Activated naive CD4-positive, alpha-beta T cell treated with anti-CD3 and anti-CD28 coated beads for 36 hours (primary cell): ENCODE data around the gene MSGN1. TPM values are rescaled to one million over a fixed set of nuclear protein-coding genes. Genes with fewer than 3 reads are reported as not detected.

Experiments
- CTCF ChIA-PET: fragments of 350-600 bp; sonication (Branson Sonifier 250); formaldehyde crosslinking; loops from one replicate; lab custom pipeline; 2021; ENCODE audit warnings: antibody characterized with exemption; lab: Charles Lee
- DNase-seq: peaks from one replicate; pipeline ENCODE4 v3.0.0-alpha.2; 2020
- H3K27ac Mint-ChIP-seq: one replicate; pipeline ENCODE4 v1.8.0; 2021; ENCODE audit warnings: mild to moderate bottlenecking, mixed read lengths
- H3K27me3 Mint-ChIP-seq: one replicate; pipeline ENCODE4 v1.8.0; 2021; ENCODE audit warnings: low read depth, mixed read lengths
- H3K36me3 Mint-ChIP-seq: one replicate; pipeline ENCODE4 v1.8.0; 2021; ENCODE audit warnings: low read depth, mixed read lengths
- H3K4me1 Mint-ChIP-seq: one replicate; pipeline ENCODE4 v1.8.0; 2021; ENCODE audit warnings: low read depth, mixed read lengths
- H3K4me3 Mint-ChIP-seq: one replicate; pipeline ENCODE4 v1.8.0; 2021; ENCODE audit warnings: mild to moderate bottlenecking, moderate library complexity, mixed read lengths
- H3K9me3 Mint-ChIP-seq: one replicate; pipeline ENCODE4 v1.8.0; 2021; ENCODE audit warnings: mixed read lengths
- intact Hi-C: fragments of 100-400 bp; cut with micrococcal nuclease; formaldehyde crosslinking; loops from one replicate; pipeline ENCODE4 v1.15.1; 2023
- total RNA-seq, 2 experiments: library from RNA; stranded (reverse); gene quantifications; one replicate each; pipeline ENCODE4 v1.2.3, GENCODE V29; 2021

The MSGN1 gene
- total RNA-seq, 2 experiments from 2014 or later, result not detected

- Mint-ChIP-seq H3K36me3 (no peaks in the 10 kb centered on the region), H3K27ac (no peak overlapping the region), H3K4me1 (no peaks in the 10 kb centered on the region), H3K9me3 (no peaks in the 10 kb centered on the region), H3K27me3 (peaks cover 36% of the 10 kb centered on the region), H3K4me3 (no peak overlapping the region)
- no peak for DNase-seq
- intact Hi-C loops, result no loop called here
- CTCF ChIA-PET, result no interaction called here
Measured at GRCh38 chr2:17793803-17794354, 22.4 kb upstream of the MSGN1 start.

GRCh38 chr2:17795309-17795708 lies 21.0 kb upstream of the MSGN1 start:
- H3K9me3 Mint-ChIP-seq, result no peaks in the 10 kb centered on the region
- CTCF ChIA-PET, result interaction anchor here (1.1 kb wide), 1 partner anchor 75 kb away, joined by 3 read pairs; no protein-coding TSS in a partner anchor
- intact Hi-C loops, result no loop called here
- peaks cover 41% of the 10 kb centered on the region for H3K27me3 Mint-ChIP-seq
- no peak overlapping the region for H3K27ac Mint-ChIP-seq
- H3K36me3 Mint-ChIP-seq, result no peaks in the 10 kb centered on the region
- no peaks in the 10 kb centered on the region for H3K4me1 Mint-ChIP-seq
- H3K4me3 Mint-ChIP-seq, result no peak overlapping the region
- no peak for DNase-seq

GRCh38 chr2:17798338-17798737 lies 17.9 kb upstream of the MSGN1 start:
- Mint-ChIP-seq H3K36me3 (no peaks in the 10 kb centered on the region), H3K4me1 (no peaks in the 10 kb centered on the region), H3K9me3 (no peaks in the 10 kb centered on the region), H3K4me3 (no peak overlapping the region), H3K27ac (no peak overlapping the region), H3K27me3 (peaks cover 22% of the 10 kb centered on the region)
- intact Hi-C loops, result no loop called here
- CTCF ChIA-PET, result interaction anchor here (0.6 kb wide), 1 partner anchor 100 kb away, joined by 3 read pairs; no protein-coding TSS in a partner anchor
- no peak for DNase-seq

- CTCF ChIA-PET, result interaction anchor here (0.6 kb wide), 1 partner anchor 98 kb away, joined by 3 read pairs; no protein-coding TSS in a partner anchor
- Mint-ChIP-seq H3K4me3 (no peak overlapping the region), H3K27me3 (peaks cover 22% of the 10 kb centered on the region), H3K9me3 (no peaks in the 10 kb centered on the region), H3K36me3 (no peaks in the 10 kb centered on the region), H3K27ac (no peak overlapping the region), H3K4me1 (no peaks in the 10 kb centered on the region)
- intact Hi-C loops, result no loop called here
- no peak for DNase-seq
Measured at GRCh38 chr2:17799301-17800120, 16.7 kb upstream of the MSGN1 start.

- no peak for DNase-seq
- Mint-ChIP-seq H3K36me3 (no peaks in the 10 kb centered on the region), H3K27me3 (peaks cover 21% of the 10 kb centered on the region), H3K4me1 (no peaks in the 10 kb centered on the region), H3K27ac (no peak overlapping the region), H3K4me3 (no peak overlapping the region), H3K9me3 (no peaks in the 10 kb centered on the region)
- intact Hi-C loops, result no loop called here
- CTCF ChIA-PET, result no interaction called here
Measured at GRCh38 chr2:17800219-17800618, 16.0 kb upstream of the MSGN1 start.

- intact Hi-C loops, result no loop called here
- Mint-ChIP-seq H3K9me3 (no peaks in the 10 kb centered on the region), H3K27ac (no peak overlapping the region), H3K36me3 (no peaks in the 10 kb centered on the region), H3K27me3 (peaks cover 24% of the 10 kb centered on the region), H3K4me1 (no peaks in the 10 kb centered on the region), H3K4me3 (no peak overlapping the region)
- no peak for DNase-seq
- CTCF ChIA-PET, result no interaction called here
Measured at GRCh38 chr2:17800693-17801458, 15.4 kb upstream of the MSGN1 start.

- peaks cover 21% of the 10 kb centered on the region for H3K27me3 Mint-ChIP-seq
- no peak for DNase-seq
- H3K27ac Mint-ChIP-seq, result no peak overlapping the region
- no peak overlapping the region for H3K4me3 Mint-ChIP-seq
- intact Hi-C loops, result no loop called here
- no peaks in the 10 kb centered on the region for H3K36me3 Mint-ChIP-seq
- CTCF ChIA-PET, result no interaction called here
- no peaks in the 10 kb centered on the region for H3K4me1 Mint-ChIP-seq
- H3K9me3 Mint-ChIP-seq, result no peaks in the 10 kb centered on the region
Measured at GRCh38 chr2:17803497-17803896, 12.8 kb upstream of the MSGN1 start.

- H3K4me3 Mint-ChIP-seq, result no peak overlapping the region
- H3K9me3 Mint-ChIP-seq, result no peaks in the 10 kb centered on the region
- no peaks in the 10 kb centered on the region for H3K4me1 Mint-ChIP-seq
- intact Hi-C loops, result no loop called here
- H3K36me3 Mint-ChIP-seq, result no peaks in the 10 kb centered on the region
- H3K27me3 Mint-ChIP-seq, result peaks cover 18% of the 10 kb centered on the region
- H3K27ac Mint-ChIP-seq, result no peak overlapping the region
- no peak for DNase-seq
- CTCF ChIA-PET, result no interaction called here
Measured at GRCh38 chr2:17804358-17804757, 11.9 kb upstream of the MSGN1 start.

- intact Hi-C loops, result no loop called here
- no peak overlapping the region for H3K4me3 Mint-ChIP-seq
- H3K36me3 Mint-ChIP-seq, result no peaks in the 10 kb centered on the region
- peaks cover 17% of the 10 kb centered on the region for H3K27me3 Mint-ChIP-seq
- CTCF ChIA-PET, result no interaction called here
- H3K4me1 Mint-ChIP-seq, result no peaks in the 10 kb centered on the region
- H3K27ac Mint-ChIP-seq, result no peak overlapping the region
- H3K9me3 Mint-ChIP-seq, result no peaks in the 10 kb centered on the region
- no peak for DNase-seq
Measured at GRCh38 chr2:17805166-17805565, 11.1 kb upstream of the MSGN1 start.

- Mint-ChIP-seq H3K27ac (no peak overlapping the region), H3K9me3 (no peaks in the 10 kb centered on the region), H3K36me3 (no peaks in the 10 kb centered on the region), H3K27me3 (peaks cover 17% of the 10 kb centered on the region), H3K4me1 (no peaks in the 10 kb centered on the region), H3K4me3 (no peak overlapping the region)
- no peak for DNase-seq
- intact Hi-C loops, result no loop called here
- CTCF ChIA-PET, result no interaction called here
Measured at GRCh38 chr2:17805717-17806363, 10.4 kb upstream of the MSGN1 start.

- DNase-seq, result no peak
- Mint-ChIP-seq H3K4me3 (no peak overlapping the region), H3K4me1 (no peaks in the 10 kb centered on the region), H3K9me3 (no peaks in the 10 kb centered on the region), H3K27me3 (peaks cover 13% of the 10 kb centered on the region), H3K27ac (no peak overlapping the region), H3K36me3 (no peaks in the 10 kb centered on the region)
- intact Hi-C loops, result no loop called here
- CTCF ChIA-PET, result no interaction called here
Measured at GRCh38 chr2:17813010-17813741, 3.1 kb upstream of the MSGN1 start.
